ENCODE results near the gene CDYL2. TPM values are rescaled to one million over a fixed set of nuclear protein-coding genes. Genes with fewer than 3 reads are reported as not detected.

CDYL2 gene
- total and polyA plus RNA-seq, 4 donors: 0.84 to 4.1 (median 2.3) TPM

DNA sequence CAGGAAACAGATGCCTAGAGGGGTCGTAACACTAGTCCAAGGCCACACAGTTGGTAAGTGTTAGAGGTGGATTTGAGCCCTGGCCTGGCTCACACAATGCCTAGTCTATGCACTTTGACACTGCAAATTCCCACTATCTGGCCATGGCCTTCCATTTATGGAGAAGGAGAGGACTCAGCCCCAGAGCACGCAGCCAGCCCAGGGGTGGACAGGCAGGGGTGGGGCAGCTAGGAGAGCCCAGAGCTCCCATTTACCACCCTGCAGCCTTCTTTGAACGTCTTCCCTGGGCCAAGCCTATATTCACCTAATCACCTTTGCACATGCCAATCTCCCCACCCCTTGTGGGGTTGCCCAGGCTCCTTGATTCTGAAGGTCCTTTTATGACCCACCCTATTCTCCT, 182.4 kb downstream of the CDYL2 start:
- H3K27me3 ChIP-seq (ENCODE audit: control insufficient read depth in 4 of 4, insufficient read depth in 4 of 4, low read length in 3 of 4): no peaks in the 10 kb centered on the region
- WGBS: 96% methylated on average over 3 of the region's 3 CpGs
- TF ChIP-seq SP1 (IDR thresholded peaks at IDR 0.05): no peak
- H3K9ac ChIP-seq (ENCODE audit: low read depth in 1 of 2, low read length in 2 of 2): no peak overlapping the region
- no peaks in the 10 kb centered on the region for H3K4me1 ChIP-seq (ENCODE audit: control insufficient read depth in 4 of 4, insufficient read depth in 4 of 4, low read length in 3 of 4)
- no peak overlapping the region for H3K27ac ChIP-seq (ENCODE audit: low read depth in 1 of 2, low read length in 2 of 2)
- DNase-seq (ENCODE audit: low spot score): no peak
- H3K9me3 ChIP-seq (ENCODE audit: control insufficient read depth in 4 of 4, low read length in 3 of 4): no peaks in the 10 kb centered on the region
- no peak overlapping the region for H3K4me3 ChIP-seq (ENCODE audit: low read depth in 1 of 3, low read length in 3 of 3)
- peaks cover 0 to 10% (median 3%) of the 10 kb centered on the region in 4 donors for H3K36me3 ChIP-seq (ENCODE audit: control insufficient read depth in 4 of 4, insufficient read depth in 3 of 4, low read depth in 1 of 4, low read length in 3 of 4)

DNA sequence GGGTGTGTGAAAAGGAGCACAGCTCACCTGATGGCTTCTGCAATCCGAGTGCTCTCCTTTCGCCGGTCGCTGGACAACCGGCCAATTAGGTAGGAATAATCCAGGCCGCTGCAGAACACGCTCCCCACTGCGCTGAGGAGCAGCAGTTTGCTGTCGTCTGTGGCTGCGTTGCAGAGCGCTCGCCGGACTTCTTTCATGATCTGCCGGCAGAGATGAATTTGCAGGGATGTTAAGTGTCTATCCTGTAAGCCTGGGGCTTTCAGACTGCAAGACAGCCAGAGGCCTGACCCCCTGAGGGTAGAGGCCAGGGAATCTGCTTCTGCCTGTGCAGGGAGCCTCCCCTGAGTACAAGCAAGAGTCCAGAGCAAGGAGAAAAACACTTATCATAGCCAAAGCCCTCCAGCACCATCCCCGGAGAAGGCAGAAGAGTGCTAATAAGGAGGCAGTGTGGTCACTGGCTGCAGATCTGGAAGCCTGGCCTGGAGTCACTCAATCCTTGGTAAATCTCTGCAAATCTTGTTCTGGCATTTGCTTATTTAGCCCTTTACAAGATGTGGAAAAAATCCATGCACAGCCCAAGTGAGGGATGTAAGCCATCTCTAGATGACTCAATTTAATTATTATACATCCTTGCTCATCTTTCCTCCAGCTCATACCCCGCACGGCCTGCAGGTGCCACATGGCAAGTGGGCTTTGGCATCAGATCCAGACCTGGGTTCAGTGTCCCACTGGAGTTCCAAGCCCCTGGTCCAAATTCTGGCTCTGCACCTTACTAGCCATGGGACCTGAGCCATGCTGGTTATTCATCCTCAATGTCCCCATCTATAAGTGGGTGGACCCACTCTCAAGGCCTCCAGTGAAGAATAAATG, 183.4 kb downstream of the CDYL2 start:
- DNase-seq (ENCODE audit: low spot score): no peak
- no peak overlapping the region for H3K9ac ChIP-seq (ENCODE audit: low read depth in 1 of 2, low read length in 2 of 2)
- H3K27me3 ChIP-seq (ENCODE audit: control insufficient read depth in 4 of 4, insufficient read depth in 4 of 4, low read length in 3 of 4): no peaks in the 10 kb centered on the region
- H3K4me3 ChIP-seq (ENCODE audit: low read depth in 1 of 3, low read length in 3 of 3): no peak overlapping the region
- H3K27ac ChIP-seq (ENCODE audit: low read depth in 1 of 2, low read length in 2 of 2): no peak overlapping the region
- no peaks in the 10 kb centered on the region for H3K9me3 ChIP-seq (ENCODE audit: control insufficient read depth in 4 of 4, low read length in 3 of 4)
- TF ChIP-seq, protein P1, sequence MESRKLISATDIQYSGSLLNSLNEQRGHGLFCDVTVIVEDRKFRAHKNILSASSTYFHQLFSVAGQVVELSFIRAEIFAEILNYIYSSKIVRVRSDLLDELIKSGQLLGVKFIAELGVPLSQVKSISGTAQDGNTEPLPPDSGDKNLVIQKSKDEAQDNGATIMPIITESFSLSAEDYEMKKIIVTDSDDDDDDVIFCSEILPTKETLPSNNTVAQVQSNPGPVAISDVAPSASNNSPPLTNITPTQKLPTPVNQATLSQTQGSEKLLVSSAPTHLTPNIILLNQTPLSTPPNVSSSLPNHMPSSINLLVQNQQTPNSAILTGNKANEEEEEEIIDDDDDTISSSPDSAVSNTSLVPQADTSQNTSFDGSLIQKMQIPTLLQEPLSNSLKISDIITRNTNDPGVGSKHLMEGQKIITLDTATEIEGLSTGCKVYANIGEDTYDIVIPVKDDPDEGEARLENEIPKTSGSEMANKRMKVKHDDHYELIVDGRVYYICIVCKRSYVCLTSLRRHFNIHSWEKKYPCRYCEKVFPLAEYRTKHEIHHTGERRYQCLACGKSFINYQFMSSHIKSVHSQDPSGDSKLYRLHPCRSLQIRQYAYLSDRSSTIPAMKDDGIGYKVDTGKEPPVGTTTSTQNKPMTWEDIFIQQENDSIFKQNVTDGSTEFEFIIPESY (IDR thresholded peaks at IDR 0.05): no peak
- TF ChIP-seq, protein P2, sequence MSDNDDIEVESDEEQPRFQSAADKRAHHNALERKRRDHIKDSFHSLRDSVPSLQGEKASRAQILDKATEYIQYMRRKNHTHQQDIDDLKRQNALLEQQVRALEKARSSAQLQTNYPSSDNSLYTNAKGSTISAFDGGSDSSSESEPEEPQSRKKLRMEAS (IDR thresholded peaks at IDR 0.05): no peak
- no peak for TF ChIP-seq NR2F2 (IDR thresholded peaks at IDR 0.05)
- no peak for TF ChIP-seq HNF4G (IDR thresholded peaks at IDR 0.05)
- TF ChIP-seq, protein P3, sequence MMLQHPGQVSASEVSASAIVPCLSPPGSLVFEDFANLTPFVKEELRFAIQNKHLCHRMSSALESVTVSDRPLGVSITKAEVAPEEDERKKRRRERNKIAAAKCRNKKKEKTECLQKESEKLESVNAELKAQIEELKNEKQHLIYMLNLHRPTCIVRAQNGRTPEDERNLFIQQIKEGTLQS (IDR thresholded peaks at IDR 0.05): no peak
- no peak for TF ChIP-seq RAD21 (IDR thresholded peaks at IDR 0.05)
- no peak for TF ChIP-seq GABPA (IDR thresholded peaks at IDR 0.05 in 1 of 2, conservative IDR thresholded peaks at IDR 0.05 in 1 of 2)
- no peak for TF ChIP-seq FOXA1 (IDR thresholded peaks at IDR 0.05)
- TF ChIP-seq, protein P4, sequence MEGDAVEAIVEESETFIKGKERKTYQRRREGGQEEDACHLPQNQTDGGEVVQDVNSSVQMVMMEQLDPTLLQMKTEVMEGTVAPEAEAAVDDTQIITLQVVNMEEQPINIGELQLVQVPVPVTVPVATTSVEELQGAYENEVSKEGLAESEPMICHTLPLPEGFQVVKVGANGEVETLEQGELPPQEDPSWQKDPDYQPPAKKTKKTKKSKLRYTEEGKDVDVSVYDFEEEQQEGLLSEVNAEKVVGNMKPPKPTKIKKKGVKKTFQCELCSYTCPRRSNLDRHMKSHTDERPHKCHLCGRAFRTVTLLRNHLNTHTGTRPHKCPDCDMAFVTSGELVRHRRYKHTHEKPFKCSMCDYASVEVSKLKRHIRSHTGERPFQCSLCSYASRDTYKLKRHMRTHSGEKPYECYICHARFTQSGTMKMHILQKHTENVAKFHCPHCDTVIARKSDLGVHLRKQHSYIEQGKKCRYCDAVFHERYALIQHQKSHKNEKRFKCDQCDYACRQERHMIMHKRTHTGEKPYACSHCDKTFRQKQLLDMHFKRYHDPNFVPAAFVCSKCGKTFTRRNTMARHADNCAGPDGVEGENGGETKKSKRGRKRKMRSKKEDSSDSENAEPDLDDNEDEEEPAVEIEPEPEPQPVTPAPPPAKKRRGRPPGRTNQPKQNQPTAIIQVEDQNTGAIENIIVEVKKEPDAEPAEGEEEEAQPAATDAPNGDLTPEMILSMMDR (IDR thresholded peaks at IDR 0.05; ENCODE audit: low read depth, low read length, missing input control): no peak
- no peak for TF ChIP-seq YY1 (IDR thresholded peaks at IDR 0.05)
- TF ChIP-seq RXRA (IDR thresholded peaks at IDR 0.05): no peak
- TF ChIP-seq SP1 (IDR thresholded peaks at IDR 0.05): no peak
- TF ChIP-seq FOXA2 (IDR thresholded peaks at IDR 0.05): no peak
- TF ChIP-seq TAF1 (conservative IDR thresholded peaks at IDR 0.05): no peak
- TF ChIP-seq, protein P5, sequence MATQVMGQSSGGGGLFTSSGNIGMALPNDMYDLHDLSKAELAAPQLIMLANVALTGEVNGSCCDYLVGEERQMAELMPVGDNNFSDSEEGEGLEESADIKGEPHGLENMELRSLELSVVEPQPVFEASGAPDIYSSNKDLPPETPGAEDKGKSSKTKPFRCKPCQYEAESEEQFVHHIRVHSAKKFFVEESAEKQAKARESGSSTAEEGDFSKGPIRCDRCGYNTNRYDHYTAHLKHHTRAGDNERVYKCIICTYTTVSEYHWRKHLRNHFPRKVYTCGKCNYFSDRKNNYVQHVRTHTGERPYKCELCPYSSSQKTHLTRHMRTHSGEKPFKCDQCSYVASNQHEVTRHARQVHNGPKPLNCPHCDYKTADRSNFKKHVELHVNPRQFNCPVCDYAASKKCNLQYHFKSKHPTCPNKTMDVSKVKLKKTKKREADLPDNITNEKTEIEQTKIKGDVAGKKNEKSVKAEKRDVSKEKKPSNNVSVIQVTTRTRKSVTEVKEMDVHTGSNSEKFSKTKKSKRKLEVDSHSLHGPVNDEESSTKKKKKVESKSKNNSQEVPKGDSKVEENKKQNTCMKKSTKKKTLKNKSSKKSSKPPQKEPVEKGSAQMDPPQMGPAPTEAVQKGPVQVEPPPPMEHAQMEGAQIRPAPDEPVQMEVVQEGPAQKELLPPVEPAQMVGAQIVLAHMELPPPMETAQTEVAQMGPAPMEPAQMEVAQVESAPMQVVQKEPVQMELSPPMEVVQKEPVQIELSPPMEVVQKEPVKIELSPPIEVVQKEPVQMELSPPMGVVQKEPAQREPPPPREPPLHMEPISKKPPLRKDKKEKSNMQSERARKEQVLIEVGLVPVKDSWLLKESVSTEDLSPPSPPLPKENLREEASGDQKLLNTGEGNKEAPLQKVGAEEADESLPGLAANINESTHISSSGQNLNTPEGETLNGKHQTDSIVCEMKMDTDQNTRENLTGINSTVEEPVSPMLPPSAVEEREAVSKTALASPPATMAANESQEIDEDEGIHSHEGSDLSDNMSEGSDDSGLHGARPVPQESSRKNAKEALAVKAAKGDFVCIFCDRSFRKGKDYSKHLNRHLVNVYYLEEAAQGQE (IDR thresholded peaks at IDR 0.05): no peak
- no peak for TF ChIP-seq JUND (IDR thresholded peaks at IDR 0.05)
- no peak for TF ChIP-seq EGR1 (IDR thresholded peaks at IDR 0.05; ENCODE audit: low read depth in 2 of 2)
- H3K4me1 ChIP-seq (ENCODE audit: control insufficient read depth in 4 of 4, insufficient read depth in 4 of 4, low read length in 3 of 4): no peaks in the 10 kb centered on the region
- peaks cover 0 to 10% (median 3%) of the 10 kb centered on the region in 4 donors for H3K36me3 ChIP-seq (ENCODE audit: control insufficient read depth in 4 of 4, insufficient read depth in 3 of 4, low read depth in 1 of 4, low read length in 3 of 4)
- WGBS: 93% methylated on average over 17 of the region's 17 CpGs

Data from liver (tissue), 9 donors.